Heart left ventricle (tissue), 13 donors: ENCODE data around the gene IFNLR1.

Experiments used
- POLR2A ChIP-seq, 2 donors: fragments of 450-650 bp; IDR thresholded peaks; one replicate each; pipeline ENCODE4 v1.6.1; 2017; ENCODE audit warnings: antibody characterized with exemption in 2 of 2, mild to moderate bottlenecking in 2 of 2, moderate library complexity in 2 of 2
- TF ChIP-seq, protein P1 (sequence below), 12 donors: fragments of 200-600 bp; sonication (generic) in 4 of 12; IDR thresholded peaks; one replicate each; pipeline versions ENCODE4 v1.5.0 to v1.8.0; 2018 to 2022; ENCODE audit warnings: antibody characterized with exemption in 12 of 12, mild to moderate bottlenecking in 5 of 12
- donor health status: ischemic (EF 13 %, LVEDD 7.1; RV severe dilation, severe dysfunction).
- donor health status: DM: no; HTN: yes; CAD: no.
- donor health status: DM: no; HTN: no; CAD: no.
- donor health status: ischemic (EF 25% LVEDD 6.9; RV normal size, moderate dysfunction).
- donor health status: ischemic (EF 25% LVEDD 5.7; RV mildly dilated, moderate dysfunction).
- donor health status: ischemic (EF 35%, LVEDD 5.7; RV mildly dilated, moderate dysfunction).
- donor health status: nonischemic (EF 11% LVEDD 7.7; RV severe dilation, severe dysfunction).
- donor health status: DM: yes; HTN: yes; CAD: no.
- donor health status: PGD.
- donor health status: ischemic (EF 29% LVEDD 5.4; RV normal size, mild dysfunction).
- donor health status: nonischemic (EF 23%, LVEDD 6.1; RV moderate dilation, normal function).

DNA sequence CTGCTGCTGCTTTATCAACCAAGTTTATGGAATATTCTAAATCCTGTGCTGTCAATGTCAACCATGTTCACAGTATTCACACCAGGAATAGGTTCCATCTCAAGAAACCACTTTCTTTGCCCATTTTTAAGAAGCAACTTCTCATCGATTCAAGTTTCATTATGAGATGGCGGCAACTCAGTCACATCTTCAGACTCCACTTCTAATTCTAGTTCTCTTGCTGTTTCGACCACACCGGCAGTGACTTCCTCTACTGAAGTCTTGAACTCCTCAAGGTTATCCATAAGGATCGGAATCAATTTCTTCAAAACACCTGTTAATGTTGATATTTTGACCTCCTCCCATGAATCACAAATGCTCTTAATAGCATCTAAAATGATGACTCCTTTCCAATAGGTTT, 39.7 kb upstream of the IFNLR1 start:
- TF ChIP-seq, protein P1, sequence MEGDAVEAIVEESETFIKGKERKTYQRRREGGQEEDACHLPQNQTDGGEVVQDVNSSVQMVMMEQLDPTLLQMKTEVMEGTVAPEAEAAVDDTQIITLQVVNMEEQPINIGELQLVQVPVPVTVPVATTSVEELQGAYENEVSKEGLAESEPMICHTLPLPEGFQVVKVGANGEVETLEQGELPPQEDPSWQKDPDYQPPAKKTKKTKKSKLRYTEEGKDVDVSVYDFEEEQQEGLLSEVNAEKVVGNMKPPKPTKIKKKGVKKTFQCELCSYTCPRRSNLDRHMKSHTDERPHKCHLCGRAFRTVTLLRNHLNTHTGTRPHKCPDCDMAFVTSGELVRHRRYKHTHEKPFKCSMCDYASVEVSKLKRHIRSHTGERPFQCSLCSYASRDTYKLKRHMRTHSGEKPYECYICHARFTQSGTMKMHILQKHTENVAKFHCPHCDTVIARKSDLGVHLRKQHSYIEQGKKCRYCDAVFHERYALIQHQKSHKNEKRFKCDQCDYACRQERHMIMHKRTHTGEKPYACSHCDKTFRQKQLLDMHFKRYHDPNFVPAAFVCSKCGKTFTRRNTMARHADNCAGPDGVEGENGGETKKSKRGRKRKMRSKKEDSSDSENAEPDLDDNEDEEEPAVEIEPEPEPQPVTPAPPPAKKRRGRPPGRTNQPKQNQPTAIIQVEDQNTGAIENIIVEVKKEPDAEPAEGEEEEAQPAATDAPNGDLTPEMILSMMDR (IDR thresholded peaks at IDR 0.05) = no peak
- TF ChIP-seq POLR2A (IDR thresholded peaks at IDR 0.05) = no peak
